ENCODE data around the gene TRIM2. TPM values are rescaled to one million over a fixed set of nuclear protein-coding genes. Genes with fewer than 3 reads are reported as not detected.

TRIM2 gene
- total and polyA plus RNA-seq, 12 donors: 6.2 to 130 (median 47.8) TPM

GRCh38 chr4:153270361-153270760, 66.1 kb downstream of the TRIM2 start:
- DNase-seq: no peak
- Histone ChIP-seq H3K36me3 (replicated peaks in 1 of 2) (no peaks in the 10 kb centered on the region), H3K27me3 (no peaks in the 10 kb centered on the region), H3K27ac (no peak overlapping the region), H3K4me3 (no peak overlapping the region), H3K4me1 (replicated peaks in 1 of 2) (peaks cover 5 to 21% of the 10 kb centered on the region in 2 donors), H3K9me3 (replicated peaks in 1 of 3) (no peaks in the 10 kb centered on the region)
- 85 to 95% (median 93%) methylated on average over 6 of the region's 6 CpGs for WGBS, 4 donors
- intact Hi-C loops (cut with DNase I): no loop called here
- no peak for TF ChIP-seq CTCF (IDR thresholded peaks at IDR 0.05)
- no peak for TF ChIP-seq POLR2A (IDR thresholded peaks at IDR 0.05)

DNA sequence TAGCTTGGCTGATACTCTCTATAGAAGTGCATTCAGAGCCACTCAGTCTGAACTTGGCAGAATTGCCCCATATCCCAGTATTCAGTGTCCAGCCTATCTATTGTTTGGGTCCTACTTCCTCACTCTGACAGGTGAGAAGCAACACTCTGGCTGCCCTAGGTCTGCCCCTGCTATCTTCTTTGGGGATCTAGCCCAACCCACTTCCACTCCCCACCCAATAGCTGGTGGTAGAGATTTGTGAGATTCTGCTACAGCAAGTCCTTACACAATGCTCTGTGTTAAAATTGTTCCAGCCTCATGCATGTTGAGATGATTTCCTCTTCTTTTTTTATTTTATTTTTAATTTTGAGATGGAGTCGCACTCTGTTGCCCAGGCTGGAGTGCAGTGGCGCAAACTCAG, 67.6 kb downstream of the TRIM2 start:
- H3K9me3 ChIP-seq (replicated peaks in 1 of 3): no peaks in the 10 kb centered on the region
- no peak overlapping the region for H3K27ac ChIP-seq
- 69 to 100% (median 98%) methylated on average over 2 of the region's 2 CpGs for WGBS, 4 donors
- H3K36me3 ChIP-seq (replicated peaks in 1 of 2): peaks cover 0 to 5% of the 10 kb centered on the region in 2 donors
- DNase-seq: no peak
- TF ChIP-seq POLR2A (IDR thresholded peaks at IDR 0.05) (no peak), CTCF (IDR thresholded peaks at IDR 0.05) (no peak)
- intact Hi-C loops (cut with DNase I): no loop called here
- H3K4me1 ChIP-seq (replicated peaks in 1 of 2): peaks cover 5 to 21% of the 10 kb centered on the region in 2 donors
- H3K27me3 ChIP-seq: no peaks in the 10 kb centered on the region
- H3K4me3 ChIP-seq: no peak overlapping the region

DNA sequence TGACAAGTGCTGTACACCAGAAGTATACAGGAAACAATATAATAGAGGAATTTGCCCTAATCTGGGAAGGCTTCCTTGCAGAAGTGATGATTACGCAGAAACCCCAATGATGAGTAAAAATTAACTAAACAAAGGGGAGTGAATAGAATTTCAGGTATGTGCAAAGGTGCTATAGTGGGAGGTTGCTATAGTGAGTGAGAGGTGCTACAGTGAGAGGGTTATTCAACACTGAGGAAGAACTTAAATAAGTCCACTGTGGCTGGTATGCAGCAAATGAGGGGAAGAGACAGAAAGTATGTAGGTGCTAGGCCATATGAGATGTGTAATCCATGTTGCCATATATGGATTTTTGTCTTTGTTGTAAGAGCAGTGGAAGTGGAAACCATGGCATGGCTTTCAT, 69.5 kb downstream of the TRIM2 start:
- H3K36me3 ChIP-seq (replicated peaks in 1 of 2): peaks cover 0 to 8% of the 10 kb centered on the region in 2 donors
- DNase-seq: no peak
- WGBS, 4 donors: 86 to 100% (median 95%) methylated on average over 1 of the region's 1 CpG
- no peaks in the 10 kb centered on the region for H3K27me3 ChIP-seq
- TF ChIP-seq CTCF (IDR thresholded peaks at IDR 0.05) (no peak), POLR2A (IDR thresholded peaks at IDR 0.05) (no peak)
- no peak overlapping the region for H3K4me3 ChIP-seq
- no peak overlapping the region for H3K27ac ChIP-seq
- intact Hi-C loops (cut with DNase I): no loop called here
- peaks cover 1 to 6% of the 10 kb centered on the region in 2 donors for H3K4me1 ChIP-seq (replicated peaks in 1 of 2)
- H3K9me3 ChIP-seq (replicated peaks in 1 of 3): no peaks in the 10 kb centered on the region

DNA sequence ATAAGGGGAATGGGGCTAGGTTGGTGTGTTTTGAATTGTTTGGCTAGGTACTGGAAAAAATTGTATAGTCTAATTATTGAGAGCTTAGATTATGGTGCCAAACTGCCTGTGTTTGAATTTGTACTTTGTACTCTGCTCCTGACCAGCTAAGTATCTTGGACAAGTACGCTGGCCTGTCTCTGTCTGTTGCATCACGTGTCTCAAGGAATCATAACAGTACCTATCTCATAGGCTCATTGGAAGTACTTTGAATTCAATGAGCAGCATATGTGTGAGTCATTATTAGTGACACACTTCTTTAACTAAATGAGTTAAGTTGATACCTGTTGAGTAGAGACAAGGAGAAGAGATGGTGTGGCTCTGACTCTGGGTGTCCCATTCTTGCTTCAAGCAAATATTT, 70.7 kb downstream of the TRIM2 start:
- Histone ChIP-seq H3K27me3 (no peaks in the 10 kb centered on the region), H3K4me3 (no peak overlapping the region), H3K4me1 (replicated peaks in 1 of 2) (no peaks in the 10 kb centered on the region), H3K9me3 (replicated peaks in 1 of 3) (no peaks in the 10 kb centered on the region), H3K36me3 (replicated peaks in 1 of 2) (peaks cover 0 to 8% of the 10 kb centered on the region in 2 donors), H3K27ac (no peak overlapping the region)
- intact Hi-C loops (cut with DNase I): no loop called here
- no peak for DNase-seq
- TF ChIP-seq CTCF (IDR thresholded peaks at IDR 0.05): no peak
- TF ChIP-seq POLR2A (IDR thresholded peaks at IDR 0.05): no peak
- 88 to 100% (median 93%) methylated on average over 2 of the region's 2 CpGs for WGBS, 4 donors

Data from adrenal gland (tissue), 12 donors.